CD4-positive, alpha-beta T cell treated with Interleukin-17A for 4 hours (primary cell): ENCODE results near the gene CD6.
A peak's percentile ranks its signal among the peaks of the same experiment; 100 is the strongest.

Experiments used
- DNase-seq: peaks from one replicate; pipeline ENCODE4 v3.0.0-alpha.2; 2020; ENCODE audit warnings: mixed read lengths

Gene CD6

GRCh38 chr11:61032824-61033223, 61.3 kb downstream of the CD6 start:
- no peak for DNase-seq

GRCh38 chr11:61033417-61033816, 61.9 kb downstream of the CD6 start:
- no peak for DNase-seq

- DNase-seq: no peak
Observed at GRCh38 chr11:61034111-61034510, 62.6 kb downstream of the CD6 start.

- DNase-seq: no peak
Observed at GRCh38 chr11:61034704-61035525, 63.4 kb downstream of the CD6 start.

GRCh38 chr11:61035526-61035835, 64.0 kb downstream of the CD6 start:
- DNase-seq: peak; percentile 47

GRCh38 chr11:61037441-61038093, 66.1 kb downstream of the CD6 start:
- peak; percentile 21 for DNase-seq

GRCh38 chr11:61039916-61040315, 68.4 kb downstream of the CD6 start:
- DNase-seq: peak; percentile 2

- DNase-seq: peak; percentile 93
Observed at GRCh38 chr11:61041755-61042518, 70.5 kb downstream of the CD6 start.

- no peak for DNase-seq
Observed at GRCh38 chr11:61042537-61042936, 71.1 kb downstream of the CD6 start.

- DNase-seq: peak; percentile 14
Observed at GRCh38 chr11:61042961-61043540, 71.6 kb downstream of the CD6 start.

- DNase-seq: peak; percentile 2
Observed at GRCh38 chr11:61045271-61045670, 73.8 kb downstream of the CD6 start.

- no peak for DNase-seq
Observed at GRCh38 chr11:61046833-61047232, 75.4 kb downstream of the CD6 start.

- DNase-seq: no peak
Observed at GRCh38 chr11:61048368-61049062, 77.0 kb downstream of the CD6 start.

- DNase-seq: no peak
Observed at GRCh38 chr11:61049063-61049377, 77.5 kb downstream of the CD6 start.

GRCh38 chr11:61049859-61050258, 78.4 kb downstream of the CD6 start:
- DNase-seq: no peak

- DNase-seq: no peak
Observed at GRCh38 chr11:61052182-61052972, 80.9 kb downstream of the CD6 start.

GRCh38 chr11:61053191-61053590, 81.7 kb downstream of the CD6 start:
- peak; percentile 43 for DNase-seq

- DNase-seq: no peak
Observed at GRCh38 chr11:61054513-61054912, 83.0 kb downstream of the CD6 start.

- DNase-seq: no peak
Observed at GRCh38 chr11:61054927-61055562, 83.6 kb downstream of the CD6 start.

- DNase-seq: no peak
Observed at GRCh38 chr11:61055776-61056175, 84.3 kb downstream of the CD6 start.

GRCh38 chr11:61056571-61056970, 85.1 kb downstream of the CD6 start:
- no peak for DNase-seq

- DNase-seq: no peak
Observed at GRCh38 chr11:61056981-61057380, 85.5 kb downstream of the CD6 start.
